SU-DHL-6 (cell line): ENCODE data around the gene ZC3H8.

Source experiments
- H2AFZ ChIP-seq: fragments of 200-600 bp; sonication (generic); 2 replicates; pipeline ENCODE4 v1.6.1; 2014; ENCODE audit warnings: low read depth, mild to moderate bottlenecking, moderate library complexity, mixed read lengths, antibody characterized with exemption, low read length; ENCODE audit not compliant: severe bottlenecking
- H3F3A ChIP-seq: fragments of 200-600 bp; shearing (Covaris generic); 2 replicates; pipeline ENCODE4 v1.6.0; 2016; ENCODE audit warnings: antibody characterized with exemption, mild to moderate bottlenecking; ENCODE audit not compliant: insufficient read depth
- H3K27ac ChIP-seq: fragments of 200-600 bp; sonication (generic); 2 replicates; pipeline ENCODE4 v1.5.1; 2016; ENCODE audit warnings: low read depth, mild to moderate bottlenecking, low read length, moderate library complexity, mixed read lengths
- H3K27me3 ChIP-seq: fragments of 200-600 bp; sonication (generic), shearing (Covaris generic); 2 replicates; pipeline ENCODE4 v1.6.0; 2014; ENCODE audit warnings: mild to moderate bottlenecking, low read length
- H3K36me3 ChIP-seq: fragments of 200-600 bp; sonication (generic); 2 replicates; pipeline ENCODE4 v1.6.1; 2014; ENCODE audit warnings: mild to moderate bottlenecking, low read length, mixed read lengths
- H3K4me2 ChIP-seq: fragments of 300-600, 200-600 bp; shearing (Covaris generic), sonication (generic); 2 replicates; pipeline ENCODE4 v1.6.0; 2014; ENCODE audit warnings: low read length, low read depth, mild to moderate bottlenecking; ENCODE audit not compliant: poor library complexity, severe bottlenecking
- H3K4me3 ChIP-seq: fragments of 200-600 bp; sonication (generic); 2 replicates; pipeline ENCODE4 v1.5.1; 2014; ENCODE audit warnings: antibody characterized with exemption, low read length, mild to moderate bottlenecking, mixed read lengths; ENCODE audit not compliant: insufficient read depth, poor library complexity, severe bottlenecking
- H3K79me2 ChIP-seq: fragments of 200-600 bp; sonication (generic); 2 replicates; pipeline ENCODE4 v1.6.1; 2014; ENCODE audit warnings: mild to moderate bottlenecking, low read length, moderate library complexity; ENCODE audit not compliant: insufficient read depth
- H3K9ac ChIP-seq: fragments of 200-600 bp; sonication (generic); 2 replicates; pipeline ENCODE4 v1.7.0; 2014; ENCODE audit warnings: mild to moderate bottlenecking, low read length
- H3K9me2 ChIP-seq: fragments of 200-600 bp; sonication (generic); replicated peaks from 2 replicates; pipeline ENCODE4 v1.6.1; 2014; ENCODE audit warnings: low read length; ENCODE audit not compliant: insufficient read depth
- H3K9me3 ChIP-seq: fragments of 200-600 bp; sonication (generic); 2 replicates; pipeline ENCODE4 v1.6.1; 2014; ENCODE audit warnings: low read length, mixed read lengths; ENCODE audit not compliant: insufficient read depth
- H4K20me1 ChIP-seq: fragments of 200-600 bp; sonication (generic); 2 replicates; pipeline ENCODE4 v1.6.1; 2014; ENCODE audit warnings: low read depth, mild to moderate bottlenecking, antibody characterized with exemption, low read length, moderate library complexity, mixed read lengths
- CTCF ChIP-seq: fragments of 200-600 bp; sonication (generic); IDR thresholded peaks from one replicate; pipeline ENCODE4 v1.5.1; 2017; ENCODE audit warnings: antibody characterized with exemption, mild to moderate bottlenecking, low read length, moderate library complexity; ENCODE audit not compliant: insufficient read depth, poor library complexity, severe bottlenecking
- EZH2phosphoT487 ChIP-seq: fragments of 200-600 bp; sonication (generic), shearing (Covaris generic); conservative IDR thresholded peaks from 2 replicates; pipeline ENCODE4 v1.6.1; 2018; ENCODE audit warnings: mild to moderate bottlenecking, antibody characterized with exemption, low read length, moderate library complexity, mixed read lengths

Gene ZC3H8

GRCh38 chr2:112242384-112242783 lies 12.5 kb downstream of the ZC3H8 start:
- no peak overlapping the region for H3K4me2 ChIP-seq
- H3K79me2 ChIP-seq: peaks cover 47% of the 10 kb centered on the region
- no peaks in the 10 kb centered on the region for H3K27me3 ChIP-seq
- no peaks in the 10 kb centered on the region for H4K20me1 ChIP-seq
- H3F3A ChIP-seq: no peaks in the 10 kb centered on the region; the same call in 1 of the 2 replicates
- no peaks in the 10 kb centered on the region for H3K9me3 ChIP-seq
- no peak overlapping the region for H3K4me3 ChIP-seq
- TF ChIP-seq EZH2phosphoT487 (no peak), CTCF (no peak)
- H3K9me2 ChIP-seq: no peaks in the 10 kb centered on the region
- H3K36me3 ChIP-seq: peaks cover 37% of the 10 kb centered on the region; the same call in 1 of the 2 replicates
- H3K9ac ChIP-seq: no peak overlapping the region
- no peak overlapping the region for H3K27ac ChIP-seq
- no peak overlapping the region for H2AFZ ChIP-seq

GRCh38 chr2:112239862-112240261 lies 15.0 kb downstream of the ZC3H8 start:
- Histone ChIP-seq H3K4me3 (no peak overlapping the region), H3K36me3 (peaks cover 39% of the 10 kb centered on the region; the same call in 1 of the 2 replicates), H3K9ac (no peak overlapping the region)

GRCh38 chr2:112230371-112230770 lies 24.5 kb downstream of the ZC3H8 start:
- Histone ChIP-seq H4K20me1 (no peaks in the 10 kb centered on the region), H3K27me3 (no peaks in the 10 kb centered on the region), H3K27ac (no peak overlapping the region), H3F3A (peaks cover 20% of the 10 kb centered on the region), H3K9me2 (no peaks in the 10 kb centered on the region), H3K4me3 (no peak overlapping the region), H2AFZ (no peak overlapping the region), H3K79me2 (peaks cover 3% of the 10 kb centered on the region), H3K36me3 (peaks cover 65% of the 10 kb centered on the region), H3K9me3 (no peaks in the 10 kb centered on the region), H3K4me2 (no peak overlapping the region), H3K9ac (no peak overlapping the region)
- no peak for TF ChIP-seq CTCF
- no peak for TF ChIP-seq EZH2phosphoT487

More at GRCh38 chr2:112239862-112240261, 15.0 kb downstream of the ZC3H8 start:
- TF ChIP-seq EZH2phosphoT487 (no peak), CTCF (no peak)
- Histone ChIP-seq H3K9me2 (no peaks in the 10 kb centered on the region), H3K27ac (no peak overlapping the region), H4K20me1 (no peaks in the 10 kb centered on the region), H2AFZ (no peak overlapping the region), H3K27me3 (no peaks in the 10 kb centered on the region), H3K9me3 (no peaks in the 10 kb centered on the region), H3K79me2 (peaks cover 43% of the 10 kb centered on the region), H3K4me2 (no peak overlapping the region), H3F3A (peaks cover 4% of the 10 kb centered on the region; the same call in 1 of the 2 replicates)
